ENCODE measurements around the gene BCLAF1. TPM values are rescaled to one million over a fixed set of nuclear protein-coding genes. Genes with fewer than 3 reads are reported as not detected.

BCLAF1 gene, protein sequence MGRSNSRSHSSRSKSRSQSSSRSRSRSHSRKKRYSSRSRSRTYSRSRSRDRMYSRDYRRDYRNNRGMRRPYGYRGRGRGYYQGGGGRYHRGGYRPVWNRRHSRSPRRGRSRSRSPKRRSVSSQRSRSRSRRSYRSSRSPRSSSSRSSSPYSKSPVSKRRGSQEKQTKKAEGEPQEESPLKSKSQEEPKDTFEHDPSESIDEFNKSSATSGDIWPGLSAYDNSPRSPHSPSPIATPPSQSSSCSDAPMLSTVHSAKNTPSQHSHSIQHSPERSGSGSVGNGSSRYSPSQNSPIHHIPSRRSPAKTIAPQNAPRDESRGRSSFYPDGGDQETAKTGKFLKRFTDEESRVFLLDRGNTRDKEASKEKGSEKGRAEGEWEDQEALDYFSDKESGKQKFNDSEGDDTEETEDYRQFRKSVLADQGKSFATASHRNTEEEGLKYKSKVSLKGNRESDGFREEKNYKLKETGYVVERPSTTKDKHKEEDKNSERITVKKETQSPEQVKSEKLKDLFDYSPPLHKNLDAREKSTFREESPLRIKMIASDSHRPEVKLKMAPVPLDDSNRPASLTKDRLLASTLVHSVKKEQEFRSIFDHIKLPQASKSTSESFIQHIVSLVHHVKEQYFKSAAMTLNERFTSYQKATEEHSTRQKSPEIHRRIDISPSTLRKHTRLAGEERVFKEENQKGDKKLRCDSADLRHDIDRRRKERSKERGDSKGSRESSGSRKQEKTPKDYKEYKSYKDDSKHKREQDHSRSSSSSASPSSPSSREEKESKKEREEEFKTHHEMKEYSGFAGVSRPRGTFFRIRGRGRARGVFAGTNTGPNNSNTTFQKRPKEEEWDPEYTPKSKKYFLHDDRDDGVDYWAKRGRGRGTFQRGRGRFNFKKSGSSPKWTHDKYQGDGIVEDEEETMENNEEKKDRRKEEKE
- 109 TPM for total RNA-seq

DNA sequence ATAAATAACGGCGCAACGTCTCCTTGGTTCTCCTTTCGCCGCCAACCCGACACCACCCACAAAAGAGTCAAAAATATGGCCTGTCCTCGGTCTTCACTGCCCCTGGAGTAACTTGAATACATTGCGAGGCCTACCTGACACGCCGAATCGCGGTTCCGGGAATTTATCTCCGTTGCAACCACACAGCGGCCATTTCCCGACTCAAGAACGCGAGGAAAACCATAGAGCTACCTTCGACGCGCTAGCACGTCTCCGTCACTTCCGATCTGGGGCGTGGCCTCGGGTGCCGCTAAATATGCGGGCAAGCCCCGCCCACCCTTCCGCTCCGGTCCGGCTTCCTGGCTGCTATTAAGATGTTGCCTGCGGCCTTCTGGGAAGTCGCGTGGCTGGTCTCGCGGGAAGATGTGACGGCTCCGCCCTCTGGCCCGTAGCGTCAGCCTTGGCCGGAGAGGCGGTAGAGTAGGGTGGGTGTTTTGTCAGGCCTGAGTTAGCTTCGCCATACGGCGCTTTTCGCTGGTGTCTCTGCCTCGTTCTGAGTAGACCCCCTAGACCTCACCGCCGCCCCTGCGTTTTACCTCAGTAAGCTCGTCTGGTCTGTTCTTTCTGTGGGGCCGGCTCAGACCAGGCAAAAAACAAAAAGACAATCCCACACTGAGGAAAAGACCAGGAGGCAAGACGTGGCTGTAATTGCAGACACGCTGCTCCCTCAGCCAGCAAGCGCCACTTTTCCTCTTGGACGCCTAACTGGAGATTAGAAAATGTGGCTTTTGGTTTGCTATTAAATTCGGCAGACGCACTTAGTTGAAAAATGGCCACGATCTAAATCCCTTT lies at the start of gene BCLAF1:
Gene BCLAF1, minus strand, starts transcription at position 268 of the 831 bp plus-strand sequence. CDS start 9,980 bp downstream, outside the sequence.
- DNase-seq (ENCODE audit: low spot score) = peak; percentile 100

DNA sequence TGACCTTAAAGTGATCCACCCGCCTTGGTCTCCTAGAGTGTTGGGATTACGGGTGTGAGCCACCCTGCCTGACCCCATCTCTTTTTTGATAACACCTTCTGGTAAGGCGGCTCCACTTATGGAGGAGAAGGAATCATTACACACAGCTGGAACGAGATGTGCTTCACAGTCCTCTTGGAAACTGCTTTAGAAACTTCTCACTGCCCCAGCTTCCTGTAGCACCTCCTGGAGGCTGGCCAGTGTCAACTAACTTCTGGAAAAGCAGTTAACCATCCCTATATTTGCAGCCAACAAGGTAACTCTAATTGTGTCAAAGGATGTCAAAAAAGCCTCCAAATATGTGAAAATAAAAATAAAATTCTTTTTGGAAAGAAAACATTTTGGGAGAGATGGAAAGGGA lies 48.8 kb upstream of the BCLAF1 start:
- DNase-seq (ENCODE audit: low spot score) = no peak

DNA sequence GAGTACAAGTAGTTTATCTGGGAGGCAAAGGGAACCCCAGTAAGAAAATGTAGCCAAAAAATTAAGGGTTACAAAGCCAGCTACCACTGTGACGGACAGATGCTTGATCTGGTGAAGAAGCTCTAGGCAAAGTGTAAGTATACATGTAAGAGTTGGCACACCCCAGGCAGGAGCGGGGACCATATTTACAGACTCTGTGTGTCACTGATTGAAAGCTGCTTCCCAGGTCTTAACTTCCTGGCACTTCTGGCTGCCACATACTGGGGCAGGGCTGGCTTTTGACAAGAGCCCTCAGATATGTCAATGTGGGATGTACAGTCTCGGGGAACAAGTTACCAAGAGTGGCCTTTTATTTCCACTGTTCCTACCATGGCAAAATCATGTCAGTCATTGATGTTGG lies 48.0 kb upstream of the BCLAF1 start:
- no peak for DNase-seq (ENCODE audit: low spot score)

DNA sequence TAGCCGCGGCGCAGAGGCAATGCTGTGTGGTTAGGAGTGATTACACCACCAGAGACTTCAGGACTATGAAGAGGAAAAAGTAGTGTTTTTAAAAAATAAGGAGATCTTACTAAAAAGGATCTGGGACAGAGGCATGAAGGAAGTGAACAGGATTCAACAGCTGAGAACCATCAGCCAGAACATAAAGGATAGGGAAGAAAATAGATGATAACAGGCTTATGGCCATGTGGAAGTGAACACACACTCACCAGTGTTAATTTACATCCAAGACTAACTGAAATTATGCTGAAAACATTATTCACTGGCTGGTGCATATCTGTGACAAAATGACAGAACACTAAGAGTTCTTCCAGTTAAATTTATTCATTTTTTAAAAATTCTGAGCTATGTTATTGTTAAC lies 47.5 kb upstream of the BCLAF1 start:
- no peak for DNase-seq (ENCODE audit: low spot score)

DNA sequence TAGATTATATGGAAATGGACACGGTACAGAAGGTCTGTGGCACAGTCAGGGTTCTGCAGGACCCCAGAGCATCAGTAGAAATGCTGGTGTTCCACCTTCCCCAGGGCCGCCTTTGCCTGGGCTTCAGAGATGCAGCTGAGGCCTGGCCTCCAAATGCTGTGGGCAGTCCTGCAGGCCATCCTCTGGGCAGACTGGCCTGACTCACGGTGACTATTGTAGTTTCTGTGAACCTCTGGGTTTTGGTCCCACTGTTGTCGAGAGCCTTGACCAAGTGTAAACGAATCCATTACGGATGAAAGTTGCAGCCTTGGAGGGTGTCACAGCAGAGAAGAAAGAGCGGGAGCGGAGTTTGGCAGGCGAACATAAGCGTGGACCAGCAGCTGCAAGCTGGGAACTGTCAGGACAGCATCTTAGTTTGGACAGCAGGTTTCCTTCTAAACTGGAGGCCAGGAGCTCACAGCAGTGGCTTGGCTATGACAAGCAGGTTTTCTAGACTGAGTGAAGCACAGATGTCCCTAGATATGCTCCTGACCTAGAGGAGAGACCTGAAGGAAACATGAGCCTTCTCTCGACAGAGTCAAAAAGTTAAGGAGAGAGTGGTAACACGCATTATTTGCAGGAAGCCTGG lies 46.2 kb upstream of the BCLAF1 start:
- no peak for DNase-seq (ENCODE audit: low spot score)

DNA sequence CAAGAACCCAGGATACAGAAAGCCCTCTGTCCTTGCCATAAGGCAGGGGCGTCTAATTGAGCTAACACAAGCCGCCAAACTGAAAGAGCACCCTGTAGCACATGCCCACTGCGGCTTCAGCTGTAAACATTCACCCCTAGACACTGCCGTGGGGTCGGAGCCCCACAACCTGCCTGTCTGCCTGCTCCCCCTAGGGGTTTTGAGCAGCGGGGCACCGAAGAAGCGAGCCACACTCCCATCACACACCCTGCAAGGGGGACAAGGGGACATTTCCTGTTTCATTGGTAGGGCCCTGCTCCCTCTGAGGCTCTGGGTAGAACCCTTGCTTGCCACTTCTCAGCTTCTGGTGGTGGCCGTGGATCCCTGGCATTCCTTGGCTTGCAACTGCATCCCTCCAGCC lies 45.2 kb upstream of the BCLAF1 start:
- DNase-seq (ENCODE audit: low spot score) = no peak

DNA sequence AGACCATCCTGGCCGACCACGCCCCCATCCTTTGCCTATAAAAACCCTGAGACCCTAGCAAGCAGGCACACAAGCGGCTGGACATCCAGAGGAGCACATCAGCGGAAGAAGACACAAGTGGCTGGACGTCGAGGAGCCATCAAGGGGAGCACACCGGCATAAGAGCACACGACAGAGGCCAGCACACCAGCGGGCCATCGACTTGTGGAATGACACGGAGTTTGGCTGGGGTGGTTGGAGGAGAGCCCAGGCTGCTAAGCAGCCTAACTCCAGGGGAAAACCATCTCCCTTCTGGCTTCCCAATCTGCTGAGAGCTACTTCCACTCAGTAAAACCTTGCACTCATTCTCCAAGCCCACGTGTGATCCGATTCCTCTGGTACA lies 44.8 kb upstream of the BCLAF1 start:
- DNase-seq (ENCODE audit: low spot score) = no peak

DNA sequence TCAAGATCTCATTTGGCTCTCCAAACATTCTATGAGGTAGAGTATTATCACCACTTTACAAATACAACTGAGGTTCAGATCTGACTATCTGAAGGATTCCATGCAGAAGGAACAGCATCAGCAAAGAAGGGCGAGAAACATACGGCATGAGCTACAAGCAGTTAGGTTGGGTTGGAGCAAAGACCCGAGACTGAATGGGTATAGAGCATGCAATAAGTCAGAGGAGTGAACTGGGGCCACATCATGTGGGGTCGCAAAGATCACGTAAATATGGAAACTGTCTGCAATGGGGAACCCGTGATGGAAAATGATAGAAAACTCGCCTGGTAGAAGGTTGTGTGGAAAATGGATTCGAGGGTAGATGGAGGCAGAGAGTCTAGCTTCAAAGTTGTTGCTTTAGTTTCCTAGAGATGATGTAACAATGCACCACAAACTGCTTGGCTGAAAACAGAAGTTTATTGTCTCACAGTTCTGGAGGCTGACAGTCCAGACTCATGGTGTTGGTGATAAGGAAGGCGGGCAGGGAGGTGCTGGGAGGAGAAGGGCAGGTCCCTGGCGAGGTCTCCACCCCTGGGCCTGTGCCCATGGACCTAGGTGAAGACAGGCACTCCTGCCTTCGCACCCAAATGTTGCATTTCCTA lies 44.3 kb upstream of the BCLAF1 start:
- no peak for DNase-seq (ENCODE audit: low spot score)

DNA sequence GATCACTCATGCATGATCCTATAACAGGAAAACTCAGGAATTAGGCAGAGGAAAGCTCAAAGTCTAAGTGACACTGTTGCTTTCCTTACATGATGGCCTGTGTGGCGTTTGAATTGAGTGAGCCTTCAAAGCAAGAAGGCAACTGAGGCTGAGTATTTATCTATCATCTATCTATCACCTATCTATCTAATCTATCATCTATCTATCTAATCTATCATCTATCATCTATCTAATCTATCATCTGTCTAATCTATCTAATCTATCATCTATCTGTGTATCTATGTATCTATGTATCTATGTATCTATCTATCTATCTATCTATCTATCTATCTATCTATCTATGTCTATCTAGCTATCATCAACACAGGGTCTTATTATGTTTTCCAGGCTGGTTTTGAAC lies 41.8 kb upstream of the BCLAF1 start:
- DNase-seq (ENCODE audit: low spot score) = no peak

DNA sequence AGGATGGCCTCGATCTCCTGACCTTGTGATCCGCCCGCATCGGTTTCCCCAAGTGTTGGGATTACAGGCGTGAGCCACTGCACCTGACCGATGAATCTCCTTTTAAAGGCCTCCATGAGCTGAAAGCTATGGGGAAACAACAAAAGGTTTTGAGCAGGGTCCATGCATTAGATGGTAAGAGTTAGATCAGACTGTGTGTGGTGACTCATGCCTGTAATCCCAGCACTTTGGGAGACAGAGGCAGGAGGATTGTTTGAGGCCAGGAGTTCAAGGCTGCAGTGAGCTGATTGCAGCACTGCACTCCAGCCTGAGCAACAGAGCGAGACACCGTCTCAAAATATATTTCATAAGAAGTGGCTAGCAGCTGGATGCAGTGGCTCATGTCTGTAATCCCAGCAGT lies 41.0 kb upstream of the BCLAF1 start:
- DNase-seq (ENCODE audit: low spot score) = no peak

DNA sequence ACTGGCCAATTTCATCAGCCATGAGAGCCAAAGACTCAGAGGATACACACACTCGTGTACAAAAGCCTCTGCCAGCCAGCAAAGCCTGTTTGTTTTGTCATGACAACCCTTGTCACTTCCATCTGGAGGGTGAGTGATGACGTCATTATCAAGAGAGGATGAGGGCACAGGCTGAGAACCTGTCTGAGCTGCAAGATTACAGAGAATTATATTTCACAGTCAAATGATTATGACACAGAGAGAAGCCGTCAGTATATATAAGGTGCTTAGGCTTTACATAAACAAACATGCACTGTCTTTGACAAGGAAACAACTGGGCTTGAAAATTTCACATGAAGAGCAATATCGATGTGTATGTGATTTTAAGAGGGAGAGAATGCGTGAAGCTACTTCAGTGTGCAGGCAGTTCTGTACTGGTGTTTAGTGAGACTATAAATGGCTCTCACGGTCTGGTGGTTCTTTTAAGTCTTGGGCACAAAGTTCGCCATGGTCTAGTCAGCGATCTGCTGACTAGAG lies 36.5 kb upstream of the BCLAF1 start:
- DNase-seq (ENCODE audit: low spot score) = no peak

DNA sequence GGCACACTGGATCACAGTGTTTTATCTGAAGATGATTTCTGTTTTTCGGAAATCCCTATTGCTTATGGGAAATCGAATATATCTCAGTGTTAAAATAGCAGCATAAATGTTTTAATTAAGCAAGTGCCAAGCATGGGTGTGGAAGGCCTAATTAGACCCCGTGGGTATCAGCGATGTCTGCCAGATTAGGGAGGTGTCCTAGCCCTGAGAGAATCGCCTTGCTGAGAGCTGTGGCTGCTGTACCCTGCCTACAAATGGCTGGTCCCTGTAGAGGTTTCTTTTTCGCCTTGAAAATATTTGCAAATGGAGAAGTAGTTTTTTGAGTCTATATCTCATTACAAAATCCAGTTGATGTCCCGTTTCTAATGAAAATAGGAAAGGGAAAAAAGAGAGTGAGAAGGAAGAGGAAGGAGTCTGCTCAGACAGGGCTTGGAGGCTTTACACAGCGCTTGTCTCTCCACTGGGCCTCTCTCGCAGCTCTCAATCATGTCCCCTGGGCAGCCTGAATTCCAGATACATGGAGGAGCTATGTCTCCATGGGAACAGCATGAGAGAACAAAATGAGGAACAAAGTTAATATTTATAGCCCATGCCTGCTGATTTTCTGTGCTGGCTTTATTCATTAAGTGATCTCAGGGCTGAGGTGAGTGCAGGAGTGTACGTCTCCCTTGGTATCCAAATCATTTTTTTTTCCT lies 35.2 kb upstream of the BCLAF1 start:
- DNase-seq (ENCODE audit: low spot score) = no peak

DNA sequence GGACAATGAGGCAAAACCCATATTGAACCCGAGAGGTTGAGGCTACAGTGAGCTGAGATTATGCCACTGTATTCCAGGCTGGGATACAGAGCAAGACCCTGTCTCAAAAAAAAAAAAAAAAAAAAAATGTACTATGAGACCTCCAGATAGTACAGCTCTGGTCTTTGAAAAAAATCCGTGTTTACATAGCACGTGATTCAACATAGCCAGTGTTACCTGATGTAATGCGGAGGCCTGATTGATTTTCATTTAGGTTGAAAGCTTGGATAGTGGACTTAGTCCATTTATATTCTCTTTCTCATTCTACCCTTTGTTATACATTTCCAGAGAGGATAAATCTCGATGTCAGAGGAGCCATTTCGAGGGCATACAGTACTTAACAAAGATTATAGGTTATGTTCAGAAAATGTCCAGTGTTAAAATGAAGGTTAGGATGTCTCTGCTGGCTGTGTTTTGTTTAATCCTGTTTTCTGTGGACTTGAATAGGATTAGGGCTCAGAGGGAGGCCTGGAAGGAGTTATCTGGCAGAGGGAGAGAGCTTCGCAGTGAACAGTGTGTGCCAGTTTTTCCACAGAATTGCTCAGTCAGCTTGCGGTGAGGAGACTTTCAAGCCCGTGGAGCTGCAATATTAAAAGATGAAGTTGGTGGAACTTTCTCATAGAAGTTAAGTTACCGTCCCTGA lies 33.9 kb upstream of the BCLAF1 start:
- DNase-seq (ENCODE audit: low spot score) = no peak

DNA sequence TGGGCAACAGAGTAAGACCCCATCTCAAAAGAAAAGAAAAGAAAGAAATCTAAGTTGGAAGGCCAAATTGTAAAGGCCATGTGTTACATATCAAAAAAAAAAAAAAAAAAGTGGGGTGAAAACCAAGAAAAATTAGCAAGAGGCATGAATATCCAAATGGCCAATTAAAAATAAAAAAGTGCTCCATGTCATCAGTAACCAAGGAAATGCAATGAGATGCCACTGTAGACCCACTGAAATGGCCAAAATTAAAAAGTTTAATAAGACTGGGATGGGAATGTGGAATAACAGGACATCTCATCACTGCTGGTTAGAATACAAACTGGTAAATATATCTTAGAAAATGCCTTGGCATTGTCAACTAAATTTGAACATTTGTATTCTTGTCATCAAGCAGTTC lies 30.1 kb upstream of the BCLAF1 start:
- DNase-seq (ENCODE audit: low spot score) = no peak

DNA sequence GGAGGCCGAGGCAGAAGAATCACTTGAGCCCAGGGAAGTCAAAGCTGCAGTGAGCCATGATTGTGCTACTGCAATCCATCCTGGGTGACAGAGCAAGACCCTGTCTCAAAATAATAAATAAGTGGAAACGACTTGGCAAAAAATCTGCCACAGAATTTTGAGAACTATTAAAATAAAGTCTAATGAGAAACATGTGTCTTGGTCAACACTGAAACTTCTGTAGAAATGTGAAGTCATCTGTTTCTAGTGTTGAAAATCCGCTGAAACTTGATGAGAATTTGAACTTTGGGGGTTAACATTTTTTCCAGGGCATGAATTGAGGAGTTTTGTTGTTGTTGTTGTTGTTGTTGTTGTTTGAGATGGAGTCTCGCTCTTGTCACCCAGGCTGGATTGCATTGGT lies 29.0 kb upstream of the BCLAF1 start:
- no peak for DNase-seq (ENCODE audit: low spot score)

DNA sequence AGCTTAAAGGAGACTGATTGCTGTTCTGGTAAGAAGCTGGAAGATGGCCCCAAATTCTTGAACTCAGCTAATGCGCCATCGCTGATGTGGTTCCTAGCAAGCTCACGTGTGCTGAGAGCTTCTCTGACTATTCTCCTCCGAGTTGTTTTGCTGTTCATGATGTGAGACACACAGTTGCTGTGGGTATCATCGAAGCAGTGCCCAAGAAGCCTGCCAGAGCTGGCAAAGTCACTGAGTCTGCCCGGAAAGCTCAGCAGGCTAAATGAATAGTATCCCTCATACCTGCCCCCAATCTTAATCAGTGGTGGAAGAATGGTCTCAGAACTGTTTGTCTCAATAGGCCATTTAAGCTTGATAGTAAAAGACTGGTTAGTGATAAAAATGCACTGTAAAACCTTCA lies 28.3 kb upstream of the BCLAF1 start:
- DNase-seq (ENCODE audit: low spot score) = no peak

DNA sequence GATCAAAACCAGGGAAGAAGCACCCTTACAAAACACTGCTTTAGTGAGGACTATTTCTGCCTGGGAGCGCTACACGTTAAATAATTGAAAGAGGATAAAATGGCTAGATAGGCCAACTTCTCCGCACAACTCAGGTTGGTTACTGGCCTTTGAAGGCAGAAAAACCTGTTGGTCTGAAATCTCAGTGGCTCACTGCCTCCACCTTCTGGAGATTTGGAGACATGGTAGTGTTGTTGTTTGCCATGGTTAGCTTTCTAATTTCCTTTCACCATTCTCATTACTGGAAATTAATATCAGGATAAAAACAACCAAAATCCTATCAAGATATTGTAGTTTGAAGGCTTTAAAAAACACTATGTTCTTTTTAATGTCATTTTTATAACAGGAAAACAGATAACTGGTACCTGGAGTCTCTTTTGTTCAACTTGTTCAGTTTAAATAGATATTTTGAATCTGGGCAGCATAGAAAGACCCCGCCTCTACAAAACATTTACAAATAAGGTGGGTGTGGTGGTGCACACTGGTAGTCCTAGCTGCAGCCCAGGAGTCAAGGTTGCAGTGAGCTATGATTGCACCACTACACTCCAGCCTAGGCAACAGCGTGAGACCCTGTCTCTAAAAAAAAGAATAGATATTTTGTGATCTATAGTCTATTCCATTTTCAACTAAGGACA lies 27.5 kb upstream of the BCLAF1 start:
- DNase-seq (ENCODE audit: low spot score) = peak; percentile 58

DNA sequence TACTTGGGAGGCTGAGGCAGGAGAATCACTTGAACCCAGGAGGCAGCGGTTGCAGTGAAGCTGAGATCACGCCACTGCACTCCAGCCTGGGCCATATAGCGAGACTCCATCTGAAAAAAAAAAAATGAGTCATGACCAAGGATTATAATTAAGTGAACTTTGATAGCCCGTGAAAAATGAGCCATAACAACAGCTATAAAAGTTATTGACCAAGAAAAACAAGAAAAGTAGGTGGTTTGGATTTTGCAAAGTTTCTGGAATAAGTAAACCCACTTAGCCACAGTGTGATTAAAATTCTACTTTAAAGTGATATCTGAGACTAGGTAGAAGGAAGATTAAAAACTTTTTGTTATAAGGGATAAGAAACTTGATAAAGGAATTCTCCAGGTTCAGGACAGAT lies 25.9 kb upstream of the BCLAF1 start:
- no peak for DNase-seq (ENCODE audit: low spot score)

DNA sequence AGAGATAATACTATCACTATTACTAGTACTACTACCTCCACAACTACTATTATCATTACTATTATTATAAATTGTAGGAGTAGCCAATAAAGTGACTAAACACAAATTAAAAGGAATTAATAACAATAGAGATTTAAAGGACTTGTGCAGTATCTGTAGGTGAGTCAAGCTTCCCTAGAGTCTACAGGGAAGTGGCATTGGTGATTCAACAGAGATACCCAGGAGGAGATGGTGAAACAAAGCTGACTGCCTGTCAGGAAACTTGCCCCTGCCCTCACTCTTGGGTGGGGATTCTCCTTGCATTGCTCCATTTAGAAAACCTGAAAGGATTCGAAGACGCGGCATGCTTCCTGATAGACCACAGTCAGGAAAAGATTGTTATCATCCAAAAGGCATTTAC lies 23.3 kb upstream of the BCLAF1 start:
- DNase-seq (ENCODE audit: low spot score) = no peak
